ENCODE measurements around the gene FBXO46.
"Not testable (repeated sequence)": the region's sequence is repeated elsewhere in the genome, so short reads cannot be mapped to it uniquely, and the experiment has no call there.

Gene FBXO46

DNA sequence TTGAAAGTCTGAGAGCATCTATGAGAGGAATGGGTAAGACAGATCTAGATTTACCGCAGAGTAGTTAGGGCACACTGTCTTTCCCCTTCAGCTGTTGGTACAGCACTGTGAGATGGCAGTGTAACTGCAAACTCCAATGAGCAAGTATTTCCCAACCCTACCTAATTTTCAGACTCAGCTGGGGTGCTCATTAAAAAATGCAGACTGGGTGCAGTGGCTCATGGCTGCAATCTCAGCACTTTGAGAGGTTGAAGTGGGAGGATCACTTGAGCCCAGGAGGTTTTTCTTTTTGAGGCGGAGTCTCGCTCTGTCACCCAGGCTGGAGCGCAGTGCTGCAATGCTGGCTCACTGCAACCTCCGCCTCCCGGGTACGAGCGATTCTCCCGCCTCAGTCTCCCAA lies 25.6 kb downstream of the FBXO46 start:
- Histone ChIP-seq H3K9ac (ENCODE audit: low read length) (no peak overlapping the region), H3K4me3 (ENCODE audit: low read depth, low read length) (no peak overlapping the region), H3K9me3 (ENCODE audit: control insufficient read depth, insufficient read depth, low read depth, low read length) (no peaks in the 10 kb centered on the region), H3K27me3 (ENCODE audit: control insufficient read depth, insufficient read depth, low read length) (no peaks in the 10 kb centered on the region), H3K4me1 (ENCODE audit: control insufficient read depth, insufficient read depth, low read length) (no peaks in the 10 kb centered on the region), H3K36me3 (ENCODE audit: control insufficient read depth, insufficient read depth, low read length) (peaks cover 29% of the 10 kb centered on the region), H3K27ac (ENCODE audit: low read depth, low read length) (no peak overlapping the region)

DNA sequence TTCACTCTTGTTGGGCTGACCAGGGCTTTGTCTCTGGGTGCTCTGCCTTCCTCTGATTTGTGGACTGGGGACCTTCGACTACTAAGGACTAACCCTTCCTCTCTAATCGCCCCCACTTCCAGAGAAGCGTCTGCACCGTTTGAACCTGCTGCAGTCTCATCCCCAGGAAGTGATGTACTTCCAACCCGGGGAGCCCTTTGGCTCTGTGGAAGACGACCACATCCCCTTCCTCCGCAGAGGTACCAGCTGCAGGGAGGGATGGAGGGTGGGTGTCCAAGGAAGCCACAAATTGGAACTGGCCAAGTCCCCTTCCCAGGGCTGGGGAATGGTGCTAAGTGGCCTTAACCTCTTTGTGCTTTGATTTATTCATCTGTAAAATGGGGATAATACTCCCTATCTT lies 29.0 kb downstream of the FBXO46 start:
- no peak overlapping the region for H3K27ac ChIP-seq (ENCODE audit: low read depth, low read length)
- H3K4me1 ChIP-seq (ENCODE audit: control insufficient read depth, insufficient read depth, low read length) = no peaks in the 10 kb centered on the region
- no peak overlapping the region for H3K9ac ChIP-seq (ENCODE audit: low read length)
- no peaks in the 10 kb centered on the region for H3K27me3 ChIP-seq (ENCODE audit: control insufficient read depth, insufficient read depth, low read length)
- no peaks in the 10 kb centered on the region for H3K9me3 ChIP-seq (ENCODE audit: control insufficient read depth, insufficient read depth, low read depth, low read length)
- no peak overlapping the region for H3K4me3 ChIP-seq (ENCODE audit: low read depth, low read length)
- peaks cover 45% of the 10 kb centered on the region for H3K36me3 ChIP-seq (ENCODE audit: control insufficient read depth, insufficient read depth, low read length)

DNA sequence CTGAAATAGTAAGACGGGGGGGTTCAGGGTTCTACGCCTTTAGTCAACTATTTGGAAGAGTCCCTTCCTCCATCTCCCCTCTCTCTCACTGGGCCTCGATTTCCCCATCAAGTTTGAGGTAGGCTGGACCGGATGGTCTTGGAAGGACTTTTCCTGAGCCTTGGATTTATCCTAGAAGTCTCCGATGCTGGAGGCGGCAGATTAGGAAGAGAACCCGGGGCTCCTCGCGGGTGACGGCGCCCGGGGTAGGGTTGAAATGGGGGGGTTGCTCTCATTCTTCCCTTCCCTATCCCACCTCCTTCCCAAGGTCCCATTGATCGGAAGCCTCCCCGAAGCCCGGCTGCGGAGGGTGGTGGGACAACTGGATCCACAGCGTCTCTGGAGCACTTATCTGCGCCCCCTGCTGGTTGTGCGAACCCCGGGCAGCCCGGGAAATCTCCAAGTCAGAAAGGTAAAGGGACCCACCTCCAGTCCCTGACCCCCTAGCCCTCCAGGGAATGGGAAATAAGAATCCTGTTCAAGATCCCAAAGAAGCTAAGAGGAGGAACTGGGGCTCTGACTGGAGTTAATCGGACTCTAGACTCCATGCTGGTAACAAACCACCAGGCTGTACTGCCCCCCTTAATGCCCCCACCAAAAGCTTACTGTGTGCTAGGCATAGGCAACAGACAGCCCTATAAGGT lies 37.4 kb downstream of the FBXO46 start:
- Histone ChIP-seq H3K36me3 (ENCODE audit: control insufficient read depth, insufficient read depth, low read length) (peaks cover 40% of the 10 kb centered on the region), H3K4me1 (ENCODE audit: control insufficient read depth, insufficient read depth, low read length) (peaks cover 2% of the 10 kb centered on the region; the same call in 1 of the 2 replicates), H3K9ac (ENCODE audit: low read length) (peak overlapping the region; percentile 78), H3K27ac (ENCODE audit: low read depth, low read length) (peak overlapping the region; percentile 24; the same call in 1 of the 2 replicates), H3K27me3 (ENCODE audit: control insufficient read depth, insufficient read depth, low read length) (no peaks in the 10 kb centered on the region), H3K4me3 (ENCODE audit: low read depth, low read length) (peak overlapping the region; percentile 94), H3K9me3 (ENCODE audit: control insufficient read depth, insufficient read depth, low read depth, low read length) (no peaks in the 10 kb centered on the region)

DNA sequence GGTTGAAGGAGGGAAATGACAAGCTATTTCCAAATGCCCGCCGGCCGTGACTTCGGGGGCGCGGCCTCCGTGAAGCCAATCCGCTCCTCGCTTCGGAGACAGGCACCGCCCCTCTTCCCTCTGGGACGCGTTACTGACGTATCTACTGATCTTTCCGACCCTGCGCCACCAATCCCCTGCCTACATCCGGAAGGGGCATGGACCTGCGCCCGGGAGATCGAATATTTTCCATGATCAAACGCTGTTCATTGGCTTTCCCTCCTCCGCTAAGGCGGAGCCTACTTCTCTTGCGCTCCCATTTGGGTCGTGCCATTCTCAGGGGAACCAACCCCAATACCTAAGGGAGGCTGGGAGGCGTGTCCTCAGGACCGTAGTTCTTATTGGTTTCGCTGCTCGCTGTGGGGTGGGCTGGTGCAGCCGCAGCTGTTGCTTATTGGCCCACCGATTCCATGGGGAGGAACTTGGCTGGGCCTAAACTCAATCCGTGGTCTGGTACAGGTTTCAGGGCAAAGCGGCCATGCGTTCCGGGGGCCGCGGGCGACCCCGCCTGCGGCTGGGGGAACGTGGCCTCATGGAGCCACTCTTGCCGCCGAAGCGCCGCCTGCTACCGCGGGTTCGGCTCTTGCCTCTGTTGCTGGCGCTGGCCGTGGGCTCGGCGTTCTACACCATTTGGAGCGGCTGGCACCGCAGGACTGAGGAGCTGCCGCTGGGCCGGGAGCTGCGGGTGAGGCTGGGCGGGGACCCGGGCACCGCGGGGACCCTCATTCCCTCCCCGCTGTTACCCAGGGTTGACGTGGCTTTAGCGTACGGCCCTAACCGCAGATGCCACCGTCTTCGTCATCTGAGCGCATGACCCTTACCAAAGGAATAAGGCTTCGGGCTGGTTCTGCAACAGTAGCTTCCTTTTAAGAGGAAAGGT lies 38.2 kb downstream of the FBXO46 start, which contains the start of gene QPCTL:
Gene QPCTL (plus strand): TSS at position 480 of the 919 bp plus-strand sequence. CDS start 38 bp downstream, at position 518.
- peaks cover 2% of the 10 kb centered on the region; the same call in 1 of the 2 replicates for H3K4me1 ChIP-seq (ENCODE audit: control insufficient read depth, insufficient read depth, low read length)
- H3K27ac ChIP-seq (ENCODE audit: low read depth, low read length) = peak within 1 kb of the TSS; percentile 24; the same call in 1 of the 2 replicates
- H3K27me3 ChIP-seq (ENCODE audit: control insufficient read depth, insufficient read depth, low read length) = no peaks in the 10 kb centered on the region
- H3K36me3 ChIP-seq (ENCODE audit: control insufficient read depth, insufficient read depth, low read length) = peaks cover 41% of the 10 kb centered on the region
- H3K4me3 ChIP-seq (ENCODE audit: low read depth, low read length) = peak within 1 kb of the TSS; percentile 94
- H3K9me3 ChIP-seq (ENCODE audit: control insufficient read depth, insufficient read depth, low read depth, low read length) = no peaks in the 10 kb centered on the region
- peak within 1 kb of the TSS; percentile 94 for H3K9ac ChIP-seq (ENCODE audit: low read length)

DNA sequence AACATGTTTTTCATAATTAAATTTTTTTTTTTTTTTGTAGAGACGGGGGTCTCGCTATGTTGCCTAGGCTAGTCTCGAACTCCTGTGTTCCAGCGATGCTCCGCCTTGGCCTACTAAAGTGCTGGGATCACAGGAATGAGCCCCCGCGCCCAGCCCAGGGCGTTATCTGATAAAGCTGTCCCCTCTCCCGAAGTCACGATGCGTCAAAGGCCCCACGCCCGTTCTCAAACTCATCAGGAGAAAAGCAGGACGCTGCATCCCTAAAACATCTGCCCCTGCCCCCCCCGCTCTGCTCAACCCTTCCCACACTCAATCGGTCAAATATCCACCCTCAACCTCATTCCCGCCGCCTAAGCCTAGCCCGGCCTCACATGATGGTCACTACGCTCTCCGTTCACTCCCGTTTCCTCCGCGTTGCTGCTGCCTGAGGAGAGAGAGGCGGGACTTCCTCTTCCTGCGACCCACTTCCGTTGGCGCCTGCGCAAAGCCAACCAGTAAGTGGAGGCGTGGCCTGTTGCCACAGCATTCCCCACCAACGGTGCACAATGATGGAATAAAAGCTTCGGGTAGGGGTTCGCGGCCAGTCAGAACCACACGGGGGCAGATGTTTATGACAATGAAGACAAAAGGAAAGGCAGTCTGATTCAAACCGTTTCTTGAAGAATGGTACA lies 39.0 kb downstream of the FBXO46 start, which contains the start of gene SNRPD2:
Gene SNRPD2 (minus strand): TSS at position 438 of the 671 bp plus-strand sequence. CDS start 65 bp downstream, at position 373.
- H3K4me1 ChIP-seq (ENCODE audit: control insufficient read depth, insufficient read depth, low read length) = peaks cover 2% of the 10 kb centered on the region; the same call in 1 of the 2 replicates
- H3K36me3 ChIP-seq (ENCODE audit: control insufficient read depth, insufficient read depth, low read length) = peaks cover 44% of the 10 kb centered on the region

DNA sequence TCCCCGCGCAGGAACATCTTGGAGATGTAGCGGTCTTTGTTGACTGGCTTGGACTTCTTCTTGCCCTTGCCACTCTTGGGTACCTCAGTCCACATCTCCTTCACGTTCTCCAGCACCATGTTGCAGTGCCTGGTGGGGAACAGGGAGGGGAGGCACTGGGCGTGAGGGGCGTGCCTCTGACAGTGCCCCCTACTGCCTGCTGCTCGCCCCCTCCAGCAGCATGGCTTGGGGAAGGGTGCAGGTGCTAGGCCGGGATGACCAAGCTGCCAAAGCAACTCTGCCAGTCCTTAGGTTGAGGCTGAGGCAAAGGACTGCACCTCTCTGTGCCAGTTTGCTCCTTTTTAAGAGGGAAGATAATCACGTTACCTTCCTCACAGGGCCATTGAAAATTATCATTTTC lies 43.1 kb downstream of the FBXO46 start:
- no peaks in the 10 kb centered on the region for H3K9me3 ChIP-seq (ENCODE audit: control insufficient read depth, insufficient read depth, low read depth, low read length)
- no peak overlapping the region for H3K27ac ChIP-seq (ENCODE audit: low read depth, low read length)
- no peak overlapping the region for H3K9ac ChIP-seq (ENCODE audit: low read length)
- no peaks in the 10 kb centered on the region for H3K27me3 ChIP-seq (ENCODE audit: control insufficient read depth, insufficient read depth, low read length)
- H3K4me3 ChIP-seq (ENCODE audit: low read depth, low read length) = no peak overlapping the region
- no peaks in the 10 kb centered on the region for H3K4me1 ChIP-seq (ENCODE audit: control insufficient read depth, insufficient read depth, low read length)
- peaks cover 51% of the 10 kb centered on the region for H3K36me3 ChIP-seq (ENCODE audit: control insufficient read depth, insufficient read depth, low read length)

More for the DNA sequence above, 39.0 kb downstream of the FBXO46 start, which contains the start of gene SNRPD2:
- no peaks in the 10 kb centered on the region for H3K27me3 ChIP-seq (ENCODE audit: control insufficient read depth, insufficient read depth, low read length)
- H3K9ac ChIP-seq (ENCODE audit: low read length) = peak within 1 kb of the TSS; percentile 94
- H3K4me3 ChIP-seq (ENCODE audit: low read depth, low read length) = peak within 1 kb of the TSS; percentile 94
- peak within 1 kb of the TSS; percentile 24; the same call in 1 of the 2 replicates for H3K27ac ChIP-seq (ENCODE audit: low read depth, low read length)
- H3K9me3 ChIP-seq (ENCODE audit: control insufficient read depth, insufficient read depth, low read depth, low read length) = no peaks in the 10 kb centered on the region

DNA sequence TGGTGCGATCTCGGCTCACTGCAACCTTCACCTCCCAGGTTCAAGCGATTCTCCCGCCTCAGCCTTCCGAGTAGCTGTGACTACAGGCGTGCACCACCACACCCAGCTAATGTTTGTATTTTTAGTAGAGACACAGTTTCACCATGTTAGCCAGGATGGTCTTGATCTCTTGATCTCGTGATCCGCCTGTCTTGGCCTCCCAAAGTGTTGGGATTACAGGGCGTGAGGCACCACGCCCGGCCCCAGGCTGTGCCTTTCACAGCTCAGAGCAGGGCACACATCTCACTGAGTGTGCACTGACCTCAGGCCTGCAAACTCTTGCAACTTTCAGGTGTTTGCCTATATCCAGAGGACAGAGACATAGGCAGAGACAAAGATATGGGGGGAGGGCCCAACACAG lies 45.7 kb downstream of the FBXO46 start:
- peaks cover 51% of the 10 kb centered on the region for H3K36me3 ChIP-seq (ENCODE audit: control insufficient read depth, insufficient read depth, low read length)
- not testable (repeated sequence) for H3K4me3 ChIP-seq (ENCODE audit: low read depth, low read length); H3K9ac ChIP-seq (ENCODE audit: low read length); H3K9me3 ChIP-seq (ENCODE audit: control insufficient read depth, insufficient read depth, low read depth, low read length); H3K27ac ChIP-seq (ENCODE audit: low read depth, low read length); H3K4me1 ChIP-seq (ENCODE audit: control insufficient read depth, insufficient read depth, low read length); H3K27me3 ChIP-seq (ENCODE audit: control insufficient read depth, insufficient read depth, low read length)

DNA sequence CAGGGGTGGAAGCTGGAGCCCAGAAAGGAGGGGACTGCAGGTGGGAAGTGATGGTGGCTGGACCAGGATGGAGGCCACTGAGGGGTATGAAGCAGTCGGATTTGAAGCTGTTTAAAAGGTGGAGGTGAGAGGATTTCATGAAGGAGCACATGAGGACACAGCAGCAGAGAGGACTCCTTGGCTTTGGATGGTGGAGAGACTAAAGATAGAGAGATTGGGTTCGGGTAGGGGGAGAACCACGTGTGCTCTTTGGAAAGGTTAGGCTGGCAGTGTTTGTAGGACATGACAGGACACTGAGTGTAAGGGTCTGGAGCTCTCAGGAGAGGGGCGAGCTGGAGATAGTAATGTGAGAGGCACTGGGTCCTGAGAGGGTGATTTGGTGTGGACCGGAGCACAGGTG lies 47.8 kb downstream of the FBXO46 start:
- H3K36me3 ChIP-seq (ENCODE audit: control insufficient read depth, insufficient read depth, low read length) = peaks cover 38% of the 10 kb centered on the region
- H3K27me3 ChIP-seq (ENCODE audit: control insufficient read depth, insufficient read depth, low read length) = peaks cover 11% of the 10 kb centered on the region
- H3K4me3 ChIP-seq (ENCODE audit: low read depth, low read length) = no peak overlapping the region
- H3K4me1 ChIP-seq (ENCODE audit: control insufficient read depth, insufficient read depth, low read length) = peaks cover 5% of the 10 kb centered on the region; the same call in 1 of the 2 replicates
- H3K9me3 ChIP-seq (ENCODE audit: control insufficient read depth, insufficient read depth, low read depth, low read length) = no peaks in the 10 kb centered on the region
- H3K27ac ChIP-seq (ENCODE audit: low read depth, low read length) = no peak overlapping the region
- H3K9ac ChIP-seq (ENCODE audit: low read length) = no peak overlapping the region

DNA sequence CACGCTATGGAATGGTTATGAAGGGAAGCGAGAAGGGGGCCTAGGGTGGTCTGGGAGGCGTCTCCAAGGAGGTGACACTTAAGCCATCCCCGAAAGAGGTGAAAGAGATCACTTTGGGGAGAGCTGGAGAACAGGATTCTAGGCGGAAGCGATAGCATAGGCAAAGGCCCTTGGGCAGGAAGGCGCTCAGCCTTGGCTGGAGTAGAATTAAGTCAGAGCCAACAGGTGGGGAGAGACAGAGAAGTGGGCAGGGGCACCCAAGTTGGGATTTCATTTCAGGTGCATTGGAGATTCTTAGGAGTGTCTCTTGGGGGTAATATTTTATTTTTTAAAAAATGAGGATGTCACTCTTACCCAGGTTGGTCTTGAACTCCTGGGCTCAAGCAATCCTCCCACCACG lies 48.6 kb downstream of the FBXO46 start:
- H3K4me3 ChIP-seq (ENCODE audit: low read depth, low read length) = peak overlapping the region; percentile 48
- H3K27me3 ChIP-seq (ENCODE audit: control insufficient read depth, insufficient read depth, low read length) = peaks cover 14% of the 10 kb centered on the region
- no peaks in the 10 kb centered on the region for H3K9me3 ChIP-seq (ENCODE audit: control insufficient read depth, insufficient read depth, low read depth, low read length)
- no peak overlapping the region for H3K9ac ChIP-seq (ENCODE audit: low read length)
- peaks cover 5% of the 10 kb centered on the region; the same call in 1 of the 2 replicates for H3K4me1 ChIP-seq (ENCODE audit: control insufficient read depth, insufficient read depth, low read length)
- no peak overlapping the region for H3K27ac ChIP-seq (ENCODE audit: low read depth, low read length)
- peaks cover 30% of the 10 kb centered on the region for H3K36me3 ChIP-seq (ENCODE audit: control insufficient read depth, insufficient read depth, low read length)

DNA sequence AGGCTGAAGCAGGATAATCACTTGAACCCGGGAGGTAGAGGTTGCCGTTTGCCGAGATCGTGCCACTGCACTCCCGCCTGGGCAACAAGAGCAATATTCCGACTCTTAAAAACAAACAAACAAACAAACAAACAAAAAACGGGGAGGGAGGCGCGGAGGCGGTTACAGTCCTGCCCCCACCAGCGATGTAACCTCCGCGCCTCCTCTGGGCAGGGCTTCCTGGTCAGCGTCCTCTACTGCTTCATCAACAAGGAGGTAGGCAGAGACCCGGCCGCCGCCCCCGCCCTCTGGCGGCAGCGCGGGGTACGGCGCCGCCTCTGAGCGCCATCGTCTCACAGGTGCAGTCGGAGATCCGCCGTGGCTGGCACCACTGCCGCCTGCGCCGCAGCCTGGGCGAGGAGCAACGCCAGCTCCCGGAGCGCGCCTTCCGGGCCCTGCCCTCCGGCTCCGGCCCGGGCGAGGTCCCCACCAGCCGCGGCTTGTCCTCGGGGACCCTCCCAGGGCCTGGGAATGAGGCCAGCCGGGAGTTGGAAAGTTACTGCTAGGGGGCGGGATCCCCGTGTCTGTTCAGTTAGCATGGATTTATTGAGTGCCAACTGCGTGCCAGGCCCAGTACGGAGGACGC lies 49.2 kb downstream of the FBXO46 start:
- Histone ChIP-seq H3K4me3 (ENCODE audit: low read depth, low read length) (peak overlapping the region; percentile 48), H3K36me3 (ENCODE audit: control insufficient read depth, insufficient read depth, low read length) (peaks cover 26% of the 10 kb centered on the region), H3K9ac (ENCODE audit: low read length) (no peak overlapping the region), H3K27ac (ENCODE audit: low read depth, low read length) (no peak overlapping the region), H3K27me3 (ENCODE audit: control insufficient read depth, insufficient read depth, low read length) (peaks cover 17% of the 10 kb centered on the region), H3K9me3 (ENCODE audit: control insufficient read depth, insufficient read depth, low read depth, low read length) (no peaks in the 10 kb centered on the region), H3K4me1 (ENCODE audit: control insufficient read depth, insufficient read depth, low read length) (peaks cover 9% of the 10 kb centered on the region; the same call in 1 of the 2 replicates)

Data from HUES6 (cell line).